Measurements from ENCODE around the gene NLGN2.

The NLGN2 gene

DNA sequence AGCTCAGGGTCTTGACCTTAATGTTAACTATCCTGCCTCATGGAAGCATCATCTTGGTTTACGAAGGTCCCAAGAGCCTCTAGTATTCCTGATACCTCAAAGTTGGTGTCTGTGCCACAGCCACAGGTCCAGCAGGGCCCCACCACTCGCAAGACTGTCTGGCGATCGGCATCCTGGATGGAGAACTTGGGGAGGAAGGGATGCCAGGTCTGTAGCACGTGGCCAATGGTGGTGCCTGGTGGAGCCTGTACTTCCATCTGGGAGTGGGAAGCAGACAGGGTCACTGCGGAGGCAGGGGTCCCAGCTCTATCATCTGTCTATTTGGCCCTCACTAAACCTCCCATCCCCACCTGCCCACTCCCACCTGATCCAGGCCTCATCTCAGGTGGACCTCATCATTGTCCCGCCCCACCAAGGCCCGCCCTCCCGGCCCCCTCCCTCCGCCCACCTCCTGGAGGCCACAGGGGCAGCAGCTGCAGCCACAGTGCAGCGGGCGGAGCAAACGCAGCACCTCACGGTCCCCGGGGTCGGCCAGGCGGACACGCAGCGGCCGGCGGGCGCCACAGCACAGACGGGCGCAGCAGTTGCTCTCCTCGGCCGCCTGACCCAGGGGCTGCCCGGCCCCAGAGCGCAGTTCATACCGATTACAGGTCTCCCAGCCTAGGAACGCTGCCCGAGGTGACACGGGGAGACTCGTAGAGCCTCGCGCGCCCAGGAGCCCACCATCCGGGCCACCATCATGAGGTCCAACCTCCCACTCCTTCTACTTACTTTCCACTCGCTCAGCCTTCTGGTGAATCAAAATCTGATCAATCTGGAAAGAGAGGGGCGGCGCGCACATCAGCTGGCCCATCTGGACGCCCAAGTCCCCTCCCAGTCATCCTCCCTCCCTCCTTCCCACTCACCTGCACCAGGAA is 14.7 kb upstream of the NLGN2 start:
- no peak for DNase-seq

- DNase-seq = peak in 2 of 58 donors; percentile 27 to 56
These were observed 13.8 kb upstream of the NLGN2 start for GRCh38 chr17:7393613-7394451.

- peak; percentile 36 to 89 (median 76) for DNase-seq
These were observed 13.0 kb upstream of the NLGN2 start, which contains the start of gene PLSCR3 for GRCh38 chr17:7394452-7395191. TSS of gene PLSCR3 (minus strand) at chr17:7394525. CDS start at chr17:7394110, 415 bp downstream.

DNA sequence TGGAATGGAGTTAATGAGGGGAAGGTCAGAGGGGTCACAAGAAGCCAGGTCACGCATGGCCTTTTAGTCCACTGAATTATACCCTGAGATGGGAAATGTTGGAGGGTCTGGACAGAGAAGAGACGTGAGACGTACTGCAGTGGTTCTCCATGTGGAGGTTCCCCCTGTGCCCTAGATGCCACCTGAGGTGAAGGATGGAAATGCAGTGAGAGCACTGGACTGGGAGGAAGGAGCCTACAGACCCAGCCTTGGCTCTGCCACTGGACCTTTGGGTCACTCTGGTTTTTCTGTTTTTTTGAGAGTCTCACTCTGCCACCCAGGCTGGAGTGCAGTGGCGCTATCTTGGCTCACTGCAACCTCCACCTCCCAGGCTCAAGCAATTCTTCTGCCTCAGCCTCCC is 11.5 kb upstream of the NLGN2 start:
- DNase-seq = no peak

DNA sequence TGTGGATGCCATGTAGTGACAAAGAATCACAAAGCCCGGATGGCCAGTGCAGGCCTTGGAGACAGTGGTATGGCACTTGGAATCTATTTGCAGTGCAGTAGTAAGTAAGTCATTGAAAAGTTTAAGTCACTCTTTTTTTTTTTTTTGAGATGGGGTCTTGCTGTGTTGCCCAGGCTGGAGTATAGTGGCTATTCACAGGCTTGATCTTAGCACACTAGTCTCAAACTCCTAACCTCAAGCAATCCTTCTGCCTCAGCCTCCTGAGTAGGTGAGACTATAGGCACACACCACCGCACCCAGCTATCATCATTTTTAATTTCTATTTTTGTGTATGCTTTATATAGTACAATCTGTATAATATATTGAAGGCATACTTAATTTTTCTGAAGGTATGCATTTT is 9.0 kb upstream of the NLGN2 start:
- no peak for DNase-seq

DNA sequence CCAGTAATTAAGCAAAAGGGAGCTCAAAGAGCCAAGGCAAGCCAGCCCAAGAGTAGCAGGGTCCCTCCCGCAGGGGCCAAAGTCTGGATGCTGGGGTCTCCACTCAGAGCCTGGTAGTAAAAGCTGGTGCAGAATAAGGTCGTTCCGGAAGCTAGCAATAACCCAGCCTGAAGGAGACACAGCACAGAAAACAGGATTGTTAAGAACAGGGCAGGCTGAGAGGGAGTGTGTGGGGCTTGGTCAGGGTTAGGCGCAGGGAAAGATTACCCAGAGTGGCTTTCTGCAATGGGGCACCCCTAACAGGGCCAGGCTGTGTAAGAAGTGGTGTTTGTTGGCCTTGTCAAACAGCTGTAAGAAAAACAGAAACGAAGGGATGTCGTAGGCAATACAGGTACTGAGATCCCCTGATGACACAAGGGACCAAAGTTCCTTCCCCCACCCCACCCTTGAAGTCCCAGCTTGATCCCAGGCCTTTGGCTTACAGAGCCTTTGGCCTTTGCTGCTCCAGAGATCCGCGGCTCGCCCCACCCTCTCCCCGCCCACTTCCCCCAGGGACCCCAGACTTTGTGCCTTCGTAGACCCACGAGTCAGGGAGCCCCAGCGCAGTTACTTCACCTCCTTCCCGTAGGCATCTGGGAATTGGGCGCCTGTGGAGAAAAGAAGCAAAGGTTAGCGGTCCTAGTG is 4.5 kb upstream of the NLGN2 start:
- peak in 3 of 58 donors; percentile 51 to 62 (median 54) for DNase-seq

DNA sequence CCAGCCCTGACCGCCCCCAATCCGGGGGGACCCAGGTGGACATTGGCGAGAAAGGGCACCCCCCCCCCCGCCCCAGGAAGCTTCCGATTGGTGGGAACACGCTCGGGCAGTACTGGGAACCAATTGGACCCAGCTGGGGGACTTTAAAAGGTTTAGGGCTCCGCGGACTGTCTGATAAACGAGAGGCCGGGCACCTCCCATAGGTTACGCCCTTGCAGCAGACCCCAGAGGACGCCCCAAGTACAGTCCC is 4.0 kb upstream of the NLGN2 start:
- DNase-seq = peak in 2 of 58 donors; percentile 77 to 88

GRCh38 chr17:7403977-7404736 is 3.5 kb upstream of the NLGN2 start, which contains the start of gene TMEM256:
TSS of gene TMEM256 (minus strand) at chr17:7404097. CDS start at chr17:7404084, 13 bp downstream.
- DNase-seq = peak; percentile 88 to 100 (median 99)

DNA sequence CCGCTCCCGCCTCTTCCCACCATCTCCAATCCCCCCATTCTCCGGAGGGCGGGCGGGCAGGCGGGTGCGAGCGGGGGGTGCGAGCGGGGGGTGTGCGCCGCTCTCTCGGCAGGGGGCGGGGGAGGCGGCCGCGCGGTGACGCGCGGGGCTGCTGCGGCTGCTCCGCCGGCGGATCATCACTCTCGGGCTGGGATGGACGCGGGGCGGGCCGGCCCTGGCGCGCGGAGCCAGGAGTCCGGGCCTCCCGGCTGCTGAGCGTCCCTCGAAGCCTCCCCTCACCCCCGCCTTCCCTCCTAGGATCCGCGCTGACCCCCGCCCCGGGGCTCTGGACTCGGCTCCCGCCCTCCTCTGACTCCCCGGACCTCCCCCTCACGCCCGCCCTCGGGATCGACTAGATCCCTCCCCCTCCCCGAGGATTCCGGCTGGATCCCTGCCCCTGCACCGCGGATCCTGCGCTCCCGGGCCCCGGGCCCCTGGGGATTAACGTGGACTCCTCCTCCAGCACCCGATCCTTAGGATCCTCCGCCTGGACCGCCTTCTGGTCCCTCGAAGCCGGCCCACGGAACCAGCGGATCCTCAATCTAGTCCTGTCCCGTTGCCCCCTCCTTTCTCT is 2.8 kb upstream of the NLGN2 start:
- peak in 26 of 58 donors; percentile 47 to 94 (median 82) for DNase-seq

- peak in 21 of 58 donors; percentile 9 to 60 (median 40) for DNase-seq
These were observed 2.1 kb upstream of the NLGN2 start for GRCh38 chr17:7405350-7406234.

DNA sequence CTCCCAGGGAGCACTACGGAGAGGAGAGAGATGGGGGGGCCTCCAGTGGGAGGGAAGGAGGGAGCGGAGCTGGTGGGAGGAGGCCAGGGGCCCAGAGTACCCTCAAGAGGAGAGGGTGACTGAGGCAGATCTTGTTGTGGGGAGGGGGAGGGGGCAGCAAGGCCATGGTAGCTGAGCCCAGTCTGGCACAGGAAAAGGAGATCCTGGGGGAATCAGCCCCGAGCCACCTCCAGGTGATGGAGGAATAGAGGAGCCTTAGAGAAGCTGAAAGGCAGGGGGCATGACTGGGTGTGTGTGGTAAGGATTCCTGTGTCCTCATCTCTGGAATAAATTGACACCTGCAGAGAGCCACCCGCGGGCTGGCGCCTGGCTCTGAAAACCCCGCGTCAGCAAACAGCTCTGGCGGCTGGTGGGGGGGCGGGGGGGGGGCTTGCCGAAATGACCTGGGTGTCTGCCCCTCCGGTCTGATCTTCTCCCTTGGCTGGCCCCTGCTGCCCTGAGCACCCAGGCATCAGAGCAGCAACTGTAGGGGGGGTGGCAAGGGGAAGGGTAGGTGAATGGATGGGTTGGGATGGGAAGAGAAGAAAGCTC is 1.3 kb upstream of the NLGN2 start:
- DNase-seq = peak in 2 of 58 donors; percentile 7 to 21

DNA sequence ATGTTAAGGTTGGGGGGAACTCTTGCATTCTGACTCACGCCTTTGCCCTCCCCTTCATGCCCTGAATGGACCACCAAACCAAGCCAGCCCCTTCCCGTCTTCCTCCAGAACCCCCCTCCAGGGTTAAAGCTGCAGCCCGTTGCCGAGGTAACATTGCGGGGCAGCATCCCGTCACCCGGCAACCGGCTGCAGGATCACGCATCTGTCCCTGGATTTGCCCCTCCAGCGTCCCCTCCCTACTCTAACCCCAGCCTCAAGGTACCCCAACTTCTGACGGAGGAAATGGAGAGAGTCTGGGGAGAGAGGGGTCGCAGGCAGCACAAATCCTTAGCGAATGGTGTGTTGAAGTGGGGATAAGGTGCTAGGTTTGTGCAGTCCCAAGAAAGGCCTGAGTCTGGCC is 563 bp upstream of the NLGN2 start:
- no peak for DNase-seq

DNA sequence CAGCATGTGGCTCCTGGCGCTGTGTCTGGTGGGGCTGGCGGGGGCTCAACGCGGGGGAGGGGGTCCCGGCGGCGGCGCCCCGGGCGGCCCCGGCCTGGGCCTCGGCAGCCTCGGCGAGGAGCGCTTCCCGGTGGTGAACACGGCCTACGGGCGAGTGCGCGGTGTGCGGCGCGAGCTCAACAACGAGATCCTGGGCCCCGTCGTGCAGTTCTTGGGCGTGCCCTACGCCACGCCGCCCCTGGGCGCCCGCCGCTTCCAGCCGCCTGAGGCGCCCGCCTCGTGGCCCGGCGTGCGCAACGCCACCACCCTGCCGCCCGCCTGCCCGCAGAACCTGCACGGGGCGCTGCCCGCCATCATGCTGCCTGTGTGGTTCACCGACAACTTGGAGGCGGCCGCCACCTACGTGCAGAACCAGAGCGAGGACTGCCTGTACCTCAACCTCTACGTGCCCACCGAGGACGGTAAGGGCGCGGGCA is 645 bp downstream of the NLGN2 start:
- DNase-seq = no peak

DNA sequence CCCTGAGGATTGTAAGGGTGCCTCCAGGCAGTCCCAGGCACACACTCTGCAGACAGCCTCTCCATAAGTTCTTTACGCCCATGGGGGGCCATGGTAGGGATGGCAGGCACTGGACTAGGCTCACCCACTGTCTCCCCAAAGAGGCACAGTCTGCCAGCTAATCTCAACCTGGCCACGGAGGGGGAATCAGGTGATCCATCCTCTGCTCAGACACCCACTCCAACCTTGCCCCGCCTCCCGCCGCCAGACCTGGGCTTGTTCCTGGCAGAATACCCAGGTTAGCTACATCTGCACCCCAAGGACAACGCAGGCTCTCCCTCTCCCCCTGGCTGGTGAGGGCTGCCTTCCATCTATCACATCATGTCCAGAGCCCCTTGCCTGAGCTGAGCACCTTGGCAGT is 1.2 kb downstream of the NLGN2 start:
- DNase-seq = no peak

GRCh38 chr17:7409716-7410115 is 2.1 kb downstream of the NLGN2 start:
- DNase-seq = no peak

- DNase-seq = no peak
These were observed 3.2 kb downstream of the NLGN2 start for GRCh38 chr17:7410634-7411426.

- DNase-seq = no peak
These were observed 3.7 kb downstream of the NLGN2 start for GRCh38 chr17:7411427-7411750.

All from anterior cingulate cortex (tissue), 58 donors.